ENCODE results near the gene HMCN2.

Gene HMCN2

DNA sequence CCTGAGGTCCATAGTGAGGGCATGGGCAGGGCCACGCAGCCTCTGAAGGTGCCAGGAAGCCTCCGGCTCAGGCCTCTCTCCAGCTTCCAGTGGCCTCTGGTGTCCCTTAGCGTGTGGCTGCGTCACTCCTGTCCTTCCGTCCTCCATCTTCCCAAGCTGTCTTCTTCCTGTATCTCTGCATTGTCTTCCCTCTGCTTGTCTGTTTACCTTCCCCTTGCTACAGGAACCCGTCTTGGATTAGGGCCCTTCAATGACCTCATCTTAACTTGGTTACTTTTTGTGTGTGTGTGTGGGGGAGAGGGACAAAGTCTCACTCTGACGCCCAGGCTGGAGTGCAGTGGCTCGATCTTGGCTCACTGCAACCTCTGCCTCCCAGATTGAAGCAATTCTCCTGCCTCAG is 193.6 kb downstream of the HMCN2 start:
- TF ChIP-seq CTCF (IDR thresholded peaks at IDR 0.05; ENCODE audit: low read depth, low read length, missing control alignments): no peak
- H3K4me3 ChIP-seq (replicated peaks; ENCODE audit: low read depth, low read length): no peak overlapping the region
- DNase-seq (ENCODE audit: extremely low read depth, low read depth): no peak

DNA sequence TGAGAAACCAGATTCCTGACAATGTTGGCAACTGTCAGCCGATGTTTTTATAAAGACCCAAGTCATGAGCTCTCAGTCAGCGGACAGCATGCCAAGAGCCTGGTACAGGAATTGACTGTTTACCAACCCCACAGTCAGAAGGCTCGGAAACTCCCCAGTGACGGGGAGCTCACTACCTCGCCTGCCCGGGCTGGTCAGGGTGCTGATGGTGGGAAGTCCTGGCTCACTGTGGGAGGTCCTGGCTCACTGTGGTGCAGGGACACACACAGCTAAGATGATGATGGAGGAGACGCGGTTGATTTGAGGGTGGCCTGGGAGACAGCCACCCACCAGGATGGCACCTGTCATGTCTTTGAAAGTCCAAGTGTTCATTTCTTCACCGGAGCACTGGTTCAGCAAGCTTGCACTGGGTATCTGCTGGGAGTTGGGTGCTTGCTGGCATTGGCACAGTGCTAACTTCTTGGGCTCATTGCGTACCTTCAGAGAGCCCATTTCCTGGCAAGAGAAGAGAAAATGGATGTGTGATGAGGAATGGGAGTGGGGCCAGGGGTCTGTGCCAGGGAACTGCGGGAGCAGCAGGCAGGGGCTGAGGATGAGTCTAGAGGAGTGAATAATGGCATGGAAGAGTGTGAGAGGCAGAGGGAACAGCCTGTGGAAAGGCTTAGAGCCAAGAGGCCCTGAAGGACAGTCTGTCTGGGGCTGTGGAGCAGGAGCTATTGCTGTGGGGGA is 194.5 kb downstream of the HMCN2 start:
- DNase-seq (ENCODE audit: extremely low read depth, low read depth): no peak
- H3K4me3 ChIP-seq (replicated peaks; ENCODE audit: low read depth, low read length): no peak overlapping the region
- TF ChIP-seq CTCF (IDR thresholded peaks at IDR 0.05; ENCODE audit: low read depth, low read length, missing control alignments): no peak

DNA sequence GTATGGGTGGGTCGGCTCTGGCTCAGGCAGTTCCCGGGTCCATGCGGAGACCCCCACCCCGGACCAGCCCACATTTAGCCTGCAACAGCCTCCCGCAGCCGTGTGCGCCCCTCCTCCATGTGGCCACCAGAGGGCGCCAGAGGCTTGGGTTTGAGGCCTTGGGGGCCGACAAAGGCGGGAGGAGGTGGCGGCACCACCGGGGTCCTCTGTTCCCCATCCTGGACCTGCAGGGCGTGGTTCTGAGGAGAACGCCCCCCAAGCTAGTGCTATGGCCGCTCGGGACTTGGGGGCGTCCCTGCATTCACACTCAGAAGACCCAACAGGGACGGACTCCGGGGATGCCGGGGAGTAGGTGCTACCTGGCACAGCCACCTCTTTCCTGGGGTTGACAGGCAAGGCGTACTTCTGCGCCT is 195.7 kb downstream of the HMCN2 start:
- no peak for DNase-seq (ENCODE audit: extremely low read depth, low read depth)
- no peak overlapping the region for H3K4me3 ChIP-seq (replicated peaks; ENCODE audit: low read depth, low read length)
- TF ChIP-seq CTCF (IDR thresholded peaks at IDR 0.05; ENCODE audit: low read depth, low read length, missing control alignments): peak; percentile 84

GRCh38 chr9:130461731-130462130 is 196.2 kb downstream of the HMCN2 start:
- no peak for DNase-seq (ENCODE audit: extremely low read depth, low read depth)
- no peak overlapping the region for H3K4me3 ChIP-seq (replicated peaks; ENCODE audit: low read depth, low read length)
- TF ChIP-seq CTCF (IDR thresholded peaks at IDR 0.05; ENCODE audit: low read depth, low read length, missing control alignments): no peak

DNA sequence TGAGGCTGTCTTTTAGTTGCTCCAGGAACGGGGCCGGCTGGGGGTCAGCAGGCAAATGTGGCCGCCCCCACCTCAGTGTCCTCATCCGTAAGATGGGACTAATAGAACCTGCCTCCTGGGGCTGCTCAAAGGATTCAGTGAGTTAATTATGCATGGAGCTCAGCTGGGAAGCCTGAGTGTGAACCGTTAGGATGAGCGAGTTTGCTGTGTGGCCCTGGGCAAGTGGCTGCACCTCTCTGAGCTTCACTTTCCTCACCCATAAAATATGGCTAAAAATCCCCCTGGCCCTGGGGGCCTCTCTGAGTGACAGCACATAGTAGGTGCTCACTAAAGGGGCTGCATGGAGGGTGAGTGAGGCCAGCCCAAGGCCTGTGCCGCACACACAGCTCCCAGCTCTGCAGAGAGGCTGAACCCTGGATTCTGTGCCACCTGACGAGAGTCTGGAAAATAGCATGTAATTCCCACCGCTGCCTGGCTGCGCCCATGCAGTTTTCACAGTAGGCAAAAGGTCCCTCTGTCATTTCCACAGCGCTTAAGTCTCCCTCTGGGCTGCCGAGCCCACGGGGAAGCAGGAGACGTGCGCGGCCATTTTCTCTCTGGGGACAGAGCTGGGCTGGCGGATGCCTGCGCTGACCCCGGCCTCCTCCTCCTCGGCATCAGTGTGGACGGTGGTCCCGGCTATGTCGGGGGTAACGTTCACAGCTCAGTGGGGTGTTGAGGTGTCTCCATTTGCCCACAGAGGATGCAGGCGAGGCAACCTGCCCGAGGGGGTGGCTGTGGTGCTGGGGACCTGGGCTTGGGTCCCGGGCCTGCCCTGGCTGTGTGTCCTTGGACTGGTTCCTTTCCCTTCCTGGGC is 197.4 kb downstream of the HMCN2 start:
- no peak overlapping the region for H3K4me3 ChIP-seq (replicated peaks; ENCODE audit: low read depth, low read length)
- no peak for TF ChIP-seq CTCF (IDR thresholded peaks at IDR 0.05; ENCODE audit: low read depth, low read length, missing control alignments)
- DNase-seq (ENCODE audit: extremely low read depth, low read depth): no peak

DNA sequence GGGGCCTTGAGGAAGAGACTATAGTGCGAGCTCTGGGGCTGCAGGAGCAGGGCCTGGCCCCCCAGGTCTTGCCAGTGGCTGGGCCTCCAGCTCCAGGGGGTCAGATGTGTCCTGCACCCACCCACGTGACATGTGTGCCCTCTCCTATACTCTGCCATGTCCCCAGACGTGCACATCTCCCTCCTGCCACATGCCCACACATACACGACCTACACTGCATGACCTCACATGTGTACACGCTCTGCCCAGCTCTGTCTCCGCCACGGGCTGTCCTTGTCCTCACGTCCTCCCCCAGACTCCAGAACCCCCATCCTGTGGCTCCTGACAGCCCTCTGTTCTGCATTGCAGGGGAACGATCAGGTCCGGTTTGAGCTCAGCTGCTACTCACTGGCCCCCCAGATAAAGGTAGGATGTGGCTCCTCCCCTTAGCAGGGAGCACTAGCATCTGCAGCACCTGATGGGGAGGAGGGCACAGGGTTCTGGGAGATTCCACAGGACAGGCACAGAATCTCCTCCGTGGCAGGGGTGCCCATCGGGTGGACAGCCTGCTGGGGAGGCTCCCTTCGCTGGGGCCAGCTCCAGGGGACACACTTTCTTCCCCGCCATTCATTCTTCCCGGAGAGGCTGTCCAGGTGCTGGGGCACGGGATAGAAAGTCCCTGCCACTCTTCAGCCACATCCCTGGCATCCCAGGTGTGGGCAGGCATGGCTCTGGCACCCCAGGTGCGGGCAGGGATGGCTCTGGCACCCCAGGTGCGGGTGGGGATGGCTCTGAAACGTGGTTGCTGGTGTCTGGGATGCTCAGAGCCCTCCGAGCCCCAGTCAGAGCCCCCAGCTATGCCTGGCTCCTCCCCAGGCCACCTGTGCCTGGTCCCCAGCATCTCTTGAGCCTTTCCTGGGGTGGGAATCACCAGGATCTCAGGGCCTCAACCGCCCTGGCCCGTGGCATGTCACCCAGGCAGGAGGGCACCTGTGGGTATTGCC is 198.5 kb downstream of the HMCN2 start:
- no peak for DNase-seq (ENCODE audit: extremely low read depth, low read depth)
- no peak overlapping the region for H3K4me3 ChIP-seq (replicated peaks; ENCODE audit: low read depth, low read length)
- no peak for TF ChIP-seq CTCF (IDR thresholded peaks at IDR 0.05; ENCODE audit: low read depth, low read length, missing control alignments)

Data from HFF-Myc (cell line).